GM21786 (cell line): ENCODE measurements around the gene DNLZ.

Source experiments
- ATAC-seq: cut with Tn5 transposase; IDR thresholded peaks from one replicate; pipeline ENCODE4 v1.9.1; 2021; ENCODE audit not compliant: unreplicated experiment

Gene DNLZ

GRCh38 chr9:136397643-136398042 lies 34.1 kb upstream of the DNLZ start:
- no peak for ATAC-seq

GRCh38 chr9:136396219-136396515 lies 32.6 kb upstream of the DNLZ start:
- ATAC-seq, result no peak

GRCh38 chr9:136395345-136396218 lies 32.0 kb upstream of the DNLZ start:
- ATAC-seq, result no peak

DNA sequence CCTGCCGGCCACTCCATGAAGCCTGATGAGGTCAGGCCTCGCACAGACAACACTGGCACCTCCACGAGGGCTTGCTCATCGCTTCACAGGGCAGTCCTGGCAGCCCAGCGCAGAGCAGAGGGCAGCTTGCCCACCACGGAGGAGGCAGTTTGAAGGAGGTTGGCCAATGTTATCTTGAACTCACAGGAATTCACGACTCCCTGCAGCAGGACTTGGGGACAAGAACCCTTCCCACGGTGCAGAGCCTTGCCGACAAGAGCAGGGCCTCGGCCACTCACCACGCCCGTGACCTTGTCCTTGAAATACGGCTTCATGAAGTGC lies 31.4 kb upstream of the DNLZ start:
- no peak for ATAC-seq

- ATAC-seq, result no peak
Measured at GRCh38 chr9:136394312-136395019, 30.9 kb upstream of the DNLZ start.

GRCh38 chr9:136393531-136393930 lies 30.0 kb upstream of the DNLZ start:
- no peak for ATAC-seq

GRCh38 chr9:136392538-136393449 lies 29.2 kb upstream of the DNLZ start:
- no peak for ATAC-seq

DNA sequence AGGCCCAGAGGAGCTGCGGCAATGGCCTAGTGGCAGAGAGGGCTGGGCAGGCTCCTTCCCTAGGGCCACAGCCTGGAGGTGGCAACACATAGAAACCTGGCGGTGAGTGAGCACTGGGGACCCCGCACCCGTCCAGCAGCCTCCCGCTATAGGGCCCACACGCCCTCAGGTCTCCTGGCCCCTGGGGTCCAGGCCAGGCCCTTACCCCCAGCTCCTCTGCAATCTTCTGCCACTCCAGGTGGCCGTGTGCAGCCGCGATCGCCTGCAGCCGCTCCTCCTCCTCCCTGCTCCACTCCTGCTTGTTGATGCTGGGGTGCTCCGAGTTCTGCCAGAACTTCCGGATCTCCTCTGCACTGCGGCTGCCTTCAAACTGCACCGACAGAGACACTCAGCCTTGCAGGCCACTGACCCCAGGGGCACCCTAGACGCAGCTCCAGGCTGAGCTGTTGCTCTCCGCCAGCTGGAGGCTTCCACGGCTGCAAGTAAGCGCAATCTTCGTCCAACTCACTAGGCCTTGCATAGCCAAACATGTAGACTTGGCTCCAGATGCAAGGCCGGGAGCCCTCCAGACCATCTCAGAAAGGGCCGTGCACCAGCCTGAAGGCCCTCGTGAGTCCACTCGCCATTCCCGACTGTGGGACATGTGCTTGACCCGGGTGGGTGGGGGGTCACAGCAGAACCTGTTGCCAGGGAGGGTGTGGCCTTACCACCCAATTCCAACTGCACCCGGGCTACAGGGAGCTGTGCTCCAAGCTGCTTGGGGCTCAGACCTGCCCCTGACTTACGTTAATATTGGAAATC lies 28.4 kb upstream of the DNLZ start:
- no peak for ATAC-seq

DNA sequence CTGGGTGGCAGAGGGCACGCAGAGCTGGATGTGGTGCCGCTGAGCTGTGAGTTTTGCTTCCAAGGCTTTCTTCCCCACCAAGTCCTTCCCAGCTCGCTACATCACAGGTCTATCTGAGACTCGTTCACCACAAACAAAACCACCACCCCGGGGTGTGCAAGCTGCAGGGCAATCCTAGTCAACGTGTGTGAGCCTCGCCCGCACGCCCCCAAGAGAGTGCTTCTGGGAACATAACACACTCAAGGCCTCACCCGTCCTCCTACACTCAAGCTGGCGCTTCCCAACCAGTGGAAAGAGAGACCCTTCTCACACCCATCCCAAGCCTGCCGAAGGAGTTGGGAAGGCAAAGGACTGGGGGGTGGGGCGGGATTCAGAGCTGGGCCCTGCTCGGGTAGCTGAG lies 25.9 kb upstream of the DNLZ start:
- ATAC-seq, result no peak

GRCh38 chr9:136387217-136387616 lies 23.7 kb upstream of the DNLZ start:
- no peak for ATAC-seq

- no peak for ATAC-seq
Measured at GRCh38 chr9:136386018-136386417, 22.5 kb upstream of the DNLZ start.

GRCh38 chr9:136385015-136385414 lies 21.5 kb upstream of the DNLZ start:
- ATAC-seq, result no peak

- no peak for ATAC-seq
Measured at GRCh38 chr9:136383436-136383835, 19.9 kb upstream of the DNLZ start.

DNA sequence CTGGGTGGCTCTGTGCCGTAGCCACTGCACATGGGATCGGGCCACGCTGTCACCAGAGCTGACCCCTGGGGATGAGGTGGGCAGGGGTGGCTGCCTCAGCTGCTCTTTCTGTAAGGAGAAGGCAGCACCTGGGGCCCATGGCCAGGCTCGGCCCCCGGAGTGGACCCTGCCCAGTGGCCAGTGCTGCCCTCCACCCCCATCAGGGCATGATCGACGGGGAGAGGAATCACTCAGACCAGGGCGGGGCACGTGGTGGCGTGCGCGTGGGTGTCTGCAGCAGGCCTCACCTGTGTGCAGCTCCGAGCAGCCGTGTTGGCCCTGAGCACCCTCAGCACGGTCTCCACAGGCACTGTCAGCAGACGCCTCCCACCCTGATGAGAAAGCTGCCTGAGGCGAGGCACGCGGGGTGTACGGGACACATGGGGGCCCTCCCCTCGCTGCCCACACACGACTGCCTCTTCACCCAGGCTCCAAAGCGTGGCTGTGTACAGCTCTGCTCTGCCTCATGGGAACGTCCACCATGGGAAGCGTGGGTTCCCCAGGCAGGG lies 18.5 kb upstream of the DNLZ start:
- ATAC-seq, result no peak

DNA sequence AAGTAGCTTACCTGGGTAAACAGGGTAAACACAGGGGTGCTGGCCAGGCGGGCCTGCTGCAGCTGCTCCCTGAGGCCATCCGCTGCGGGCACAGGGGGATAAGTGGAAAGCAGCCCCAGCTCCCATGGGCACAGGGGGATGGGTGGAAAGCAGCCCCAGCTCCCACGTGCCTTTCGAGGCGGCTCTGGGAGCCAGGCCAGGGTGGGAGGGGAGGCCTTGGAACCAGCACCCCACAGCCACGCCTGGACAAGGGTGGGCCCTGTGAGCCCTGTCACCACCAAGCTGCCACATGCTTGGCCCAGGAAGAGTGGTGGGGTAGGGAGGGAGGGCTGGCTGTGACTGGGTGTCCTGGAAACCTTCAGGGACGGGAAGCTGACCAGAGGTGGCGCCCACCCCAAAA lies 17.8 kb upstream of the DNLZ start:
- no peak for ATAC-seq

DNA sequence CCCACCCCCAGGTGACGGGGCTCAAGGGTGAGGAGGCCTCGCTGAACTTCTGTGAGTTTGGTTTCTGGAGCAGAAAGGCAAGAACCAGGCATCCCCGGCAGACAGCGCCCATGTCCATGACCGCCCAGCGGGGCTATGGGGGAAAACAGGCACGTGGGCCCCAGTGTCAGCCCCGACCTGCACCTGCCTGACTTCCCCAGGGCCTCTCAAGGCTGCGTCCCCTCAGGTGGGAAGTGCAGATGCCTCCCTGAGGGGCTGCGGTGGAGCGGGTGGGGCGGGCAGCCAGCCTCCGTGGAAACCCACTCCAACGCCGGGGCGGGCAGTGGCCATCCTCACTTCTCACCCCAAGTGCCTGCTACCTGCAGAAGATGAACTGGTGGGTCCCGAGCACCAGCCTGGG lies 16.8 kb upstream of the DNLZ start:
- ATAC-seq, result no peak

GRCh38 chr9:136379891-136380290 lies 16.3 kb upstream of the DNLZ start:
- ATAC-seq, result no peak

GRCh38 chr9:136379401-136379800 lies 15.9 kb upstream of the DNLZ start:
- ATAC-seq, result no peak

DNA sequence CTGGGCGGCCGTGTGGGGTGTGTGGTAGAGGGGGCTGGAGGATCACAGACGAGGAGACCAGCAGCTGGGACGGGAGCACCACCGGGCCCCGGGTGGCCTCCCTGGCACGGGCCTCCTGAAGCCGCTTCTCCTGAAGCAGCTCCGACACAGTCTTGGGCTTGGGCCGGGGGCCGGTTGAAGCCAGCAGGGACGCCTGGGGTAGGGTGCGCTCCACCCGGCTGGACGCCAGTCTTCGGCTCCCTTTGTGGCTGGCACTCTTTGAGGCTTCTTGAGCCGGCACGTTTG lies 15.4 kb upstream of the DNLZ start:
- no peak for ATAC-seq

- ATAC-seq, result no peak
Measured at GRCh38 chr9:136378170-136379002, 14.8 kb upstream of the DNLZ start.
